H9 (cell line): ENCODE measurements around the gene PITHD1. TPM values are rescaled to one million over a fixed set of nuclear protein-coding genes. Genes with fewer than 3 reads are reported as not detected.

ENCODE experiments used
- DNase-seq: peaks from one replicate; pipeline ENCODE4 v3.0.0-alpha.2; 2017
- H2AFZ ChIP-seq: one replicate; pipeline ENCODE4 v1.6.1; 2013; ENCODE audit warnings: mild to moderate bottlenecking, low read length, control low read depth, moderate library complexity
- H2AK5ac ChIP-seq: 2 replicates; pipeline ENCODE4 v1.6.1; 2013; ENCODE audit warnings: low read length, control low read depth, mixed read lengths; ENCODE audit not compliant: insufficient read length
- H2BK120ac ChIP-seq: one replicate; pipeline ENCODE4 v1.6.1; 2013; ENCODE audit warnings: low read depth, mild to moderate bottlenecking, low read length, control low read depth, inconsistent platforms; ENCODE audit not compliant: poor library complexity, severe bottlenecking
- H2BK12ac ChIP-seq: 2 replicates; pipeline ENCODE4 v1.6.1; 2013; ENCODE audit warnings: low read length, control low read depth, mixed read lengths, low read depth; ENCODE audit not compliant: insufficient read length
- H2BK15ac ChIP-seq: 2 replicates; pipeline ENCODE4 v1.6.1; 2013; ENCODE audit warnings: low read depth, low read length, control low read depth
- H2BK20ac ChIP-seq: one replicate; pipeline ENCODE4 v1.6.1; 2013; ENCODE audit warnings: low read depth, mild to moderate bottlenecking, low read length, control low read depth, inconsistent platforms; ENCODE audit not compliant: poor library complexity, severe bottlenecking
- H2BK5ac ChIP-seq: 2 replicates; pipeline ENCODE4 v1.6.1; 2013; ENCODE audit warnings: low read length, control low read depth, mixed read lengths; ENCODE audit not compliant: insufficient read length
- H3K14ac ChIP-seq: 2 replicates; pipeline ENCODE4 v1.6.1; 2013; ENCODE audit warnings: low read length, control low read depth; ENCODE audit not compliant: insufficient read depth
- H3K18ac ChIP-seq: 2 replicates; pipeline ENCODE4 v1.6.1; 2013; ENCODE audit warnings: low read depth, mild to moderate bottlenecking, mixed read lengths, low read length, control low read depth; ENCODE audit not compliant: insufficient read length
- H3K23ac ChIP-seq: 2 replicates; pipeline ENCODE4 v1.6.1; 2013; ENCODE audit warnings: low read length, control low read depth, mixed read lengths, low read depth; ENCODE audit not compliant: insufficient read length
- H3K23me2 ChIP-seq: 2 replicates; pipeline ENCODE4 v1.6.1; 2013; ENCODE audit warnings: low read depth, mild to moderate bottlenecking, mixed read lengths, low read length, control low read depth; ENCODE audit not compliant: insufficient read length, poor library complexity, severe bottlenecking
- H3K27ac ChIP-seq: 2 replicates; pipeline ENCODE4 v1.5.1; 2013; ENCODE audit warnings: low read length, control low read depth, mixed read lengths, low read depth; ENCODE audit not compliant: insufficient read length
- H3K27me3 ChIP-seq: 2 replicates; pipeline ENCODE4 v1.6.1; 2013; ENCODE audit warnings: low read length, control low read depth, inconsistent platforms; ENCODE audit not compliant: insufficient read depth
- H3K4ac ChIP-seq: 2 replicates; pipeline ENCODE4 v1.6.1; 2013; ENCODE audit warnings: low read depth, mild to moderate bottlenecking, control low read depth, inconsistent platforms, low read length, moderate library complexity
- H3K4me1 ChIP-seq: 2 replicates; pipeline ENCODE4 v1.6.1; 2013; ENCODE audit warnings: low read length, control low read depth, inconsistent platforms; ENCODE audit not compliant: insufficient read depth
- H3K4me2 ChIP-seq: 2 replicates; pipeline ENCODE4 v1.6.1; 2013; ENCODE audit warnings: low read length, control low read depth, mixed read lengths; ENCODE audit not compliant: insufficient read length, insufficient read depth
- H3K56ac ChIP-seq: 2 replicates; pipeline ENCODE4 v1.6.1; 2013; ENCODE audit warnings: low read depth, mild to moderate bottlenecking, mixed read lengths, low read length, control low read depth; ENCODE audit not compliant: insufficient read length
- H3K79me1 ChIP-seq: 2 replicates; pipeline ENCODE4 v1.6.1; 2013; ENCODE audit warnings: low read depth, mild to moderate bottlenecking, moderate library complexity, low read length, control low read depth, inconsistent platforms; ENCODE audit not compliant: insufficient read depth, poor library complexity, severe bottlenecking
- H3K79me2 ChIP-seq: 2 replicates; pipeline ENCODE4 v1.6.1; 2013; ENCODE audit warnings: low read length, control low read depth, inconsistent platforms; ENCODE audit not compliant: insufficient read depth
- H3K9ac ChIP-seq: 2 replicates; pipeline ENCODE4 v1.6.1; 2013; ENCODE audit warnings: low read length, control low read depth, mixed read lengths; ENCODE audit not compliant: insufficient read length; ENCODE audit errors: extremely low read depth
- H3K9me3 ChIP-seq: one replicate; pipeline ENCODE4 v1.6.1; 2013; ENCODE audit warnings: low read depth, low read length, inconsistent platforms; ENCODE audit not compliant: control insufficient read depth
- H3T11ph ChIP-seq: one replicate; pipeline ENCODE4 v1.6.1; 2013; ENCODE audit warnings: mild to moderate bottlenecking, low read length, control low read depth, inconsistent platforms
- H4K20me1 ChIP-seq: one replicate; pipeline ENCODE4 v1.6.1; 2013; ENCODE audit not compliant: control insufficient read depth, insufficient read length, insufficient read depth
- H4K5ac ChIP-seq: 2 replicates; pipeline ENCODE4 v1.6.1; 2013; ENCODE audit warnings: low read depth, mild to moderate bottlenecking, mixed read lengths, low read length, control low read depth; ENCODE audit not compliant: insufficient read length
- H4K8ac ChIP-seq: replicated peaks from 2 replicates; pipeline ENCODE4 v1.6.1; 2013; ENCODE audit warnings: low read length, control low read depth, mixed read lengths, low read depth; ENCODE audit not compliant: insufficient read length
- H4K91ac ChIP-seq: 2 replicates; pipeline ENCODE4 v1.6.1; 2013; ENCODE audit warnings: low read depth, mild to moderate bottlenecking, moderate library complexity, mixed read lengths, low read length, control low read depth; ENCODE audit not compliant: insufficient read length
- H3K27ac Mint-ChIP-seq, 3 experiments: 2 replicates in 2 of 3; 3 replicates in 1 of 3; pipeline ENCODE4 v1.8.0; 2020 to 2021; ENCODE audit warnings: mixed read lengths in 3 of 3, mild to moderate bottlenecking in 1 of 3, moderate library complexity in 1 of 3
- H3K27me3 Mint-ChIP-seq: 2 replicates; pipeline ENCODE4 v1.8.0; 2021; ENCODE audit warnings: low read depth, mild to moderate bottlenecking, moderate library complexity, mixed read lengths
- H3K36me3 Mint-ChIP-seq, 3 experiments: 2 replicates in 2 of 3; 3 replicates in 1 of 3; pipeline ENCODE4 v1.8.0; 2020 to 2021; ENCODE audit warnings: low read depth in 3 of 3, mixed read lengths in 3 of 3; ENCODE audit not compliant: insufficient read depth in 1 of 3
- H3K4me1 Mint-ChIP-seq, 2 experiments: 2 replicates each; pipeline ENCODE4 v1.8.0; 2020; ENCODE audit warnings: mixed read lengths in 2 of 2
- H3K4me3 Mint-ChIP-seq, 2 experiments: 2 replicates in 1 of 2; 3 replicates in 1 of 2; pipeline ENCODE4 v1.8.0; 2020 to 2021; ENCODE audit warnings: mild to moderate bottlenecking in 2 of 2, mixed read lengths in 2 of 2, moderate library complexity in 1 of 2
- H3K9me3 Mint-ChIP-seq, 2 experiments: 2 replicates in 1 of 2; 3 replicates in 1 of 2; pipeline ENCODE4 v1.8.0; 2020; ENCODE audit warnings: mild to moderate bottlenecking in 2 of 2, mixed read lengths in 2 of 2, moderate library complexity in 1 of 2
- total RNA-seq: library from RNA; stranded (reverse); gene quantifications from 2 replicates; pipeline ENCODE4 v1.2.1, GENCODE V29; 2021
- TF ChIP-seq, protein P1 (sequence below): fragments of 200-600 bp; sonication (generic); conservative IDR thresholded peaks from 3 replicates; pipeline ENCODE4 v1.8.0; 2021; ENCODE audit warnings: antibody characterized with exemption, mild to moderate bottlenecking

Gene PITHD1
- total RNA-seq, 1 experiment from 2014 or later = 92.0 TPM

DNA sequence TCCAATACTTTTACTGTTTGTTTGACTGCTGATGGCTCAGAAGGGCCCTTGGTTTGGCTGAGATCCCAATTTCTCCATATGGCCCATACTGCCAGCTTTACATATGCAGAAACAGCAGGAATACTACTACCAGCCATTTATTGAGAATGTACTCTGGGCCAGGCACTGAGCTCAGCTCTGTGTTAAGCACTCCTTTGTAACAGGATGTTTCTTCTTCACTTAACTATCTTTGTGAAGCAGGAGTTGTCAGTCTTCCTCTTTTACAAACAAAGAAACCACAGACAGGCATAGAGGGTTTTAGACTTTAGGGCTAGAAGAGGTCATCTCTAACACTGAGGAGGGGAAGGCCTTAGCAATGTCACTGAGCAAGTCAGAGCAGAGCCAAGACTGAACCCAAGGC lies 38.7 kb downstream of the PITHD1 start:
- no peak overlapping the region for H2BK20ac ChIP-seq
- no peaks in the 10 kb centered on the region for H4K20me1 ChIP-seq
- H2AK5ac ChIP-seq = no peak overlapping the region
- no peak for DNase-seq
- Mint-ChIP-seq H3K4me3 (no peak overlapping the region), H3K27me3 (no peaks in the 10 kb centered on the region), H3K4me1 (no peaks in the 10 kb centered on the region), H3K36me3 (peaks cover 0 to 23% (median 6%) of the 10 kb centered on the region in 3 experiments; a peak in 6 of 7 replicates), H3K27ac (no peak overlapping the region), H3K9me3 (no peaks in the 10 kb centered on the region)
- no peak overlapping the region for H2BK15ac ChIP-seq
- H3T11ph ChIP-seq = no peak overlapping the region
- H2BK12ac ChIP-seq = no peak overlapping the region
- no peak overlapping the region for H4K8ac ChIP-seq
- H3K23me2 ChIP-seq = no peaks in the 10 kb centered on the region
- no peak overlapping the region for H3K27ac ChIP-seq
- no peaks in the 10 kb centered on the region for H3K9me3 ChIP-seq
- no peak overlapping the region for H3K9ac ChIP-seq
- no peak overlapping the region for H3K14ac ChIP-seq
- no peak overlapping the region for H3K4me2 ChIP-seq
- no peak overlapping the region for H3K23ac ChIP-seq
- no peaks in the 10 kb centered on the region for H3K27me3 ChIP-seq
- no peaks in the 10 kb centered on the region for H3K4me1 ChIP-seq
- H2BK120ac ChIP-seq = no peak overlapping the region
- H3K4ac ChIP-seq = no peak overlapping the region
- TF ChIP-seq, protein P1, sequence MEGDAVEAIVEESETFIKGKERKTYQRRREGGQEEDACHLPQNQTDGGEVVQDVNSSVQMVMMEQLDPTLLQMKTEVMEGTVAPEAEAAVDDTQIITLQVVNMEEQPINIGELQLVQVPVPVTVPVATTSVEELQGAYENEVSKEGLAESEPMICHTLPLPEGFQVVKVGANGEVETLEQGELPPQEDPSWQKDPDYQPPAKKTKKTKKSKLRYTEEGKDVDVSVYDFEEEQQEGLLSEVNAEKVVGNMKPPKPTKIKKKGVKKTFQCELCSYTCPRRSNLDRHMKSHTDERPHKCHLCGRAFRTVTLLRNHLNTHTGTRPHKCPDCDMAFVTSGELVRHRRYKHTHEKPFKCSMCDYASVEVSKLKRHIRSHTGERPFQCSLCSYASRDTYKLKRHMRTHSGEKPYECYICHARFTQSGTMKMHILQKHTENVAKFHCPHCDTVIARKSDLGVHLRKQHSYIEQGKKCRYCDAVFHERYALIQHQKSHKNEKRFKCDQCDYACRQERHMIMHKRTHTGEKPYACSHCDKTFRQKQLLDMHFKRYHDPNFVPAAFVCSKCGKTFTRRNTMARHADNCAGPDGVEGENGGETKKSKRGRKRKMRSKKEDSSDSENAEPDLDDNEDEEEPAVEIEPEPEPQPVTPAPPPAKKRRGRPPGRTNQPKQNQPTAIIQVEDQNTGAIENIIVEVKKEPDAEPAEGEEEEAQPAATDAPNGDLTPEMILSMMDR = no peak
- H4K91ac ChIP-seq = no peak overlapping the region
- H3K18ac ChIP-seq = no peak overlapping the region
- no peaks in the 10 kb centered on the region for H3K79me2 ChIP-seq
- no peak overlapping the region for H3K56ac ChIP-seq
- H3K79me1 ChIP-seq = no peaks in the 10 kb centered on the region
- no peak overlapping the region for H2AFZ ChIP-seq
- H2BK5ac ChIP-seq = no peak overlapping the region
- no peak overlapping the region for H4K5ac ChIP-seq
